Psoas muscle (tissue), 8 donors: ENCODE measurements around the gene ATP6V0A4. TPM values are rescaled to one million over a fixed set of nuclear protein-coding genes. Genes with fewer than 3 reads are reported as not detected.

Experiments
- ATAC-seq, 4 donors: fragments of 200-7000 bp; cut with Tn5 transposase; one replicate each; pipeline ENCODE4 v1.9.1; 2020; ENCODE audit warnings: moderate library complexity in 3 of 4, mild to moderate bottlenecking in 2 of 4
- DNase-seq, 2 donors: peaks; one replicate each; pipeline ENCODE4 v3.0.0-alpha.2; 2020
- H3K27ac ChIP-seq: fragments of 200-600 bp; one replicate; pipeline ENCODE4 v1.8.0; 2022
- H3K27me3 ChIP-seq, 3 donors: fragments of 200-600 bp in 1 of 3; one replicate each; pipeline versions ENCODE4 v1.6.1 to v1.8.0; 2013 to 2022; ENCODE audit warnings: low read length in 2 of 3, mild to moderate bottlenecking in 2 of 3, moderate library complexity in 1 of 3; ENCODE audit not compliant: insufficient read depth in 3 of 3
- H3K36me3 ChIP-seq, 2 donors: fragments of 200-600 bp in 1 of 2; one replicate each; pipeline versions ENCODE4 v1.6.1 to v1.8.0; 2013 to 2022; ENCODE audit warnings: low read depth in 1 of 2, mild to moderate bottlenecking in 1 of 2, moderate library complexity in 1 of 2; ENCODE audit not compliant: insufficient read depth in 1 of 2
- H3K4me1 ChIP-seq: fragments of 200-600 bp; one replicate; pipeline ENCODE4 v1.8.0; 2022
- H3K4me3 ChIP-seq: fragments of 200-600 bp; one replicate; pipeline ENCODE4 v1.8.0; 2022; ENCODE audit warnings: mild to moderate bottlenecking
- H3K9me3 ChIP-seq: fragments of 200-600 bp; one replicate; pipeline ENCODE4 v1.8.0; 2022
- WGBS, 3 donors: extraction: QIAGEN DNeasy Blood & Tissue Kit; methylation state at CpG; one replicate each; pipeline versions ENCODE4 v1.1.6 to v1.1.7; 2013; 5-methylcytosine and 5-hydroxymethylcytosine counted together
- intact Hi-C, 2 donors: fragments of 100-400 bp; cut with DNase I; formaldehyde crosslinking; loops; one replicate each; pipeline versions ENCODE4 v1.11.0 to v1.14.2; 2022
- polyA plus RNA-seq, 3 donors: library from polyadenylated mRNA; stranded (reverse); fragments of 200-250 nt; gene quantifications; one replicate each; pipeline ENCODE4 v1.2.3, GENCODE V29; 2013
- total RNA-seq, 4 donors: library from RNA; stranded (reverse); fragmentation: NEBNext Ultra II Directional in 2 of 4; extraction: Animal tissue kit (Norgen Biotek cat#: 25700) in 2 of 4; gene quantifications; one replicate each; pipeline versions ENCODE4 v1.2.1 to v1.2.4, GENCODE V29; 2021 to 2023
- TF ChIP-seq, protein P1 (sequence below): fragments of 200-600 bp; IDR thresholded peaks from one replicate; pipeline ENCODE4 v1.8.0; 2022; ENCODE audit warnings: antibody characterized with exemption
- donor health status: healthy with polysubstance abuse.
- donor health status: DM: no; HTN: no; CAD: no; lungs with moderate emphysema.
- donor health status: Bipolar disorder and iron deficiency.
- donor health status: healthy.
- donor health status: DM: yes; HTN: yes; CAD: no.
- donor health status: DM: no; HTN: no; CAD: no.
- donor health status: DM: no; HTN: no; CAD: no.
- donor health status: DM: yes; HTN: yes; CAD: no.

Gene ATP6V0A4
- total and polyA plus RNA-seq, 7 donors: 0.44 TPM; not detected in 6

DNA sequence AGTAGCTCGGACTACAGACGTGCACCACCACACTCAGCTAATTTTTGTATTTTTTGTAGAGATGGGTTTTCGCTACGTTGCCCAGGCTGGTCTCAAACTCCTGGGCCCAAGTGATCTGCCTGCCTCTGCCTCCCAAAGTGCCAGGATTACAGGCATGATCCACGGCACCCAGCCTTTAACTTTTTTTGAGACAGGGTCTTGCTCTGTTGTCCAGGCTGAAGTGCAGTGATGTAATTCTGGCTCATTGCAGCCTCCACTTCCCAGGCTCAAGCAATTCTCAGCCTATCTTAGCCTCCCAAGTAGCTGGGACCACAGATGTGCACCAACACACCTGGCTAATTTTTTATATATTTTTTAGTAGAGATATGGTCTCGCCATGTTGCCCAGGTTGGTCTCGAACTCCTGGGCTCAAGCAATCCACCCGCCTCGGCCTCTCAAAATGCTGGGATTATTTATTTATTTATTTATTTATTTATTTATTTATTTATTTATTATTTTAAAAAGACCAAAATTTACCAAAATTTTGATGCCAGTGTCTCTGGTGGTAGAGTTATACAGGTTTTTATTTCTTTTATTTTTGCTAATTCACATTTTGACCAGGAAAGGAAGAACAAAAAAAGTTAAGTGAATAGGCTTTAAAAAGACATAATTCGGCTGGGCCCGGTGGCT is 25.0 kb upstream of the ATP6V0A4 start:
- Histone ChIP-seq H3K27me3 (no peaks in the 10 kb centered on the region), H3K4me3 (no peak overlapping the region), H3K36me3 (no peaks in the 10 kb centered on the region), H3K9me3 (no peaks in the 10 kb centered on the region), H3K4me1 (no peaks in the 10 kb centered on the region), H3K27ac (no peak overlapping the region)
- DNase-seq (no peak), ATAC-seq (no peak)
- TF ChIP-seq, protein P1, sequence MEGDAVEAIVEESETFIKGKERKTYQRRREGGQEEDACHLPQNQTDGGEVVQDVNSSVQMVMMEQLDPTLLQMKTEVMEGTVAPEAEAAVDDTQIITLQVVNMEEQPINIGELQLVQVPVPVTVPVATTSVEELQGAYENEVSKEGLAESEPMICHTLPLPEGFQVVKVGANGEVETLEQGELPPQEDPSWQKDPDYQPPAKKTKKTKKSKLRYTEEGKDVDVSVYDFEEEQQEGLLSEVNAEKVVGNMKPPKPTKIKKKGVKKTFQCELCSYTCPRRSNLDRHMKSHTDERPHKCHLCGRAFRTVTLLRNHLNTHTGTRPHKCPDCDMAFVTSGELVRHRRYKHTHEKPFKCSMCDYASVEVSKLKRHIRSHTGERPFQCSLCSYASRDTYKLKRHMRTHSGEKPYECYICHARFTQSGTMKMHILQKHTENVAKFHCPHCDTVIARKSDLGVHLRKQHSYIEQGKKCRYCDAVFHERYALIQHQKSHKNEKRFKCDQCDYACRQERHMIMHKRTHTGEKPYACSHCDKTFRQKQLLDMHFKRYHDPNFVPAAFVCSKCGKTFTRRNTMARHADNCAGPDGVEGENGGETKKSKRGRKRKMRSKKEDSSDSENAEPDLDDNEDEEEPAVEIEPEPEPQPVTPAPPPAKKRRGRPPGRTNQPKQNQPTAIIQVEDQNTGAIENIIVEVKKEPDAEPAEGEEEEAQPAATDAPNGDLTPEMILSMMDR: no peak
- intact Hi-C loops: no loop called here
- 91 to 95% (median 92%) methylated on average over 11 of the region's 11 CpGs for WGBS, 3 donors

DNA sequence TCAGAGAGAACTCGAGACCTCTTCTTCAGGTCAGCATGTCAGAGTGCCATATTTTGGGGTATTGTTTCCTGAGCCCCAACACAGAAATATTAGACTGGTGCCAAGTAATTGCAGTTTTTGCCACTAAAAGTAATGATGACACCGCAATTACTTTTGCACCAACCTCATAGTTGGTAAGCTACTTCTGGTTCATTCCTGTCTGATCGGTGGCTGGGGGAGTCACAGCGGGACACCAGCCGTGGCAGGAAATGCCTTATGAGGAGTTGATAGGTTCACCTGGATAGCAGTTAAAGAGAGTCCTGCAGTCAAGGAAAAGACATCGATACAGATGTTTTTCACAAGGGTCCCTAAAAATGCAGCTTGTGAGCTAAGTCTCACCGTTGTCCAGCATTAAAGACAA is 23.9 kb upstream of the ATP6V0A4 start:
- Histone ChIP-seq H3K27ac (no peak overlapping the region), H3K36me3 (no peaks in the 10 kb centered on the region), H3K4me3 (no peak overlapping the region), H3K27me3 (no peaks in the 10 kb centered on the region), H3K9me3 (no peaks in the 10 kb centered on the region), H3K4me1 (no peaks in the 10 kb centered on the region)
- DNase-seq (no peak), ATAC-seq (no peak)
- intact Hi-C loops: no loop called here
- TF ChIP-seq, protein P1: no peak
- WGBS, 3 donors: 87 to 89% (median 88%) methylated on average over 7 of the region's 7 CpGs

DNA sequence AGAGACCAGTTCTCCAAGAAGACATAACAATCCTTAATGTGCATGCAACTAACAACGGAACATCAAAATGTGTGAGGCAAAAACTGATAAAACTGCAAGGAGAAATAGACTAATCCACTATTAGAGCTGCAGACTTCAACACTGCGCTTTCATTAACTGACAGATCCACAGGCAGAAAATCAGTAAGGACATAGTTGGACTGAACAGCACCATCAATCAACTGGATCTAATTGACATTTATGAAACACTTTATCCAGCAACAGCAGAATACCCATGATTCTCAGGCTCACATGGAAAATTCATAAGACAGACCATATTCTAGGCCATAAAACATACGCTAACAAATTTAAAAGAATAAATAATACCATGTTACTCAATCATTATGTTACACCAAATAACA is 21.6 kb upstream of the ATP6V0A4 start:
- no peak overlapping the region for H3K27ac ChIP-seq
- no peaks in the 10 kb centered on the region for H3K4me1 ChIP-seq
- 70 to 91% (median 78%) methylated on average over 3 of the region's 3 CpGs for WGBS, 3 donors
- TF ChIP-seq, protein P1: no peak
- DNase-seq: no peak
- H3K9me3 ChIP-seq: no peaks in the 10 kb centered on the region
- H3K27me3 ChIP-seq: no peaks in the 10 kb centered on the region
- ATAC-seq: no peak
- no peak overlapping the region for H3K4me3 ChIP-seq
- intact Hi-C loops: no loop called here
- no peaks in the 10 kb centered on the region for H3K36me3 ChIP-seq

DNA sequence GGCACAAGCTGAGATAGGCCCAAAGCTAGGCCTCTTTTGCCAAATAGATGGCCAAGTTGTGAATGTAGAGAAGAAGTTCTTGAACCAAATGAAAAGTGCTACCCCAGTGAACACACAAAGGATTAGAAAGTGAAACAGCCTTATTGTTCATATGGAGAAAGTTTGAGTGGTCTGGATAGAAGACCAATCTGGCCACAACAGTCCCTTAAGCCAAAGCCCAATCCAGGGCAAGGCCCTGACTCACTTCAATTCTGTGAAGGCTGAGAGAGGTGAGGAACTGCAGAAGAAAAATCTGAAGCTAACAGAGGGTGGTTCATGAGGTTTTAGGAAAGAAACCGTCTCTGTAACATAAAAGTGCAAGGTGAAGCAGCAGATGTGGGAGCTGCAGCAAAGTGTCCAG is 18.7 kb upstream of the ATP6V0A4 start:
- ATAC-seq: no peak

More for the DNA sequence above, 18.7 kb upstream of the ATP6V0A4 start:
- intact Hi-C loops: no loop called here
- no peak overlapping the region for H3K4me3 ChIP-seq
- no peaks in the 10 kb centered on the region for H3K9me3 ChIP-seq
- WGBS, 3 donors: 77 to 89% (median 83%) methylated on average over 1 of the region's 1 CpG
- no peaks in the 10 kb centered on the region for H3K36me3 ChIP-seq
- H3K27ac ChIP-seq: no peak overlapping the region
- H3K4me1 ChIP-seq: no peaks in the 10 kb centered on the region
- no peak for DNase-seq
- TF ChIP-seq, protein P1: no peak
- no peaks in the 10 kb centered on the region for H3K27me3 ChIP-seq
